ENCODE results near the gene ACOT12. TPM values are rescaled to one million over a fixed set of nuclear protein-coding genes. Genes with fewer than 3 reads are reported as not detected.
A peak's percentile ranks its signal among the peaks of the same experiment; 100 is the strongest.
"Not testable (repeated sequence)": the region's sequence is repeated elsewhere in the genome, so short reads cannot be mapped to it uniquely, and the experiment has no call there.

ACOT12 gene
- total and polyA plus RNA-seq, 3 experiments from 2014 or later: not detected

GRCh38 chr5:81300921-81301270, 93.0 kb downstream of the ACOT12 start:
- no peaks in the 10 kb centered on the region for H3K9me3 Mint-ChIP-seq

GRCh38 chr5:81297531-81297930, 96.4 kb downstream of the ACOT12 start:
- no peaks in the 10 kb centered on the region for H3K27me3 ChIP-seq (ENCODE audit: insufficient read depth, low read length, poor library complexity, severe bottlenecking)
- peaks cover 34 to 55% (median 48%) of the 10 kb centered on the region in 3 donors for H3K4me1 Mint-ChIP-seq
- peaks cover 3 to 13% (median 12%) of the 10 kb centered on the region in 3 donors for H3K36me3 Mint-ChIP-seq
- no peak for DNase-seq
- H3K4me3 ChIP-seq (ENCODE audit: low read length): no peak overlapping the region
- POLR2A ChIA-PET: no interaction called here
- no peaks in the 10 kb centered on the region for H3K9me3 ChIP-seq (ENCODE audit: low read length)
- peaks cover 0 to 4% (median 3%) of the 10 kb centered on the region in 5 donors for H3K9me3 Mint-ChIP-seq
- CTCF ChIA-PET: no interaction called here
- H3K27me3 Mint-ChIP-seq: no peaks in the 10 kb centered on the region
- H3K27ac Mint-ChIP-seq: peak overlapping the region in 1 of 8 donors; percentile 47
- no peak overlapping the region for H3K4me3 Mint-ChIP-seq
- H3K27ac ChIP-seq (ENCODE audit: low read depth, low read length): no peak overlapping the region
- no peaks in the 10 kb centered on the region for H3K36me3 ChIP-seq (ENCODE audit: insufficient read depth, low read length)
- H3K4me1 ChIP-seq (ENCODE audit: insufficient read depth, low read length): peaks cover 27% of the 10 kb centered on the region

More at GRCh38 chr5:81300921-81301270, 93.0 kb downstream of the ACOT12 start:
- H3K4me1 ChIP-seq (ENCODE audit: insufficient read depth, low read length): peaks cover 28% of the 10 kb centered on the region
- Mint-ChIP-seq H3K36me3 (peaks cover 0 to 19% (median 0%) of the 10 kb centered on the region in 3 donors), H3K27me3 (no peaks in the 10 kb centered on the region), H3K4me3 (peak overlapping the region; percentile 88 to 96 (median 94)), H3K27ac (peak overlapping the region; percentile 78 to 100 (median 98)), H3K4me1 (peaks cover 42 to 63% (median 52%) of the 10 kb centered on the region in 3 donors)
- H3K36me3 ChIP-seq (ENCODE audit: insufficient read depth, low read length): no peaks in the 10 kb centered on the region
- CTCF ChIA-PET: interaction anchor here (1.0 kb wide), 1 partner anchor 978 kb away, joined by 3 read pairs; the partner anchor contains the start of gene RPS23
- POLR2A ChIA-PET: interaction anchor here (1.1 to 1.6 kb wide), 2 partner anchors 560 to 671 kb away, joined by 3 to 5 read pairs; partner anchors contain the start of gene ATG10
- H3K9me3 ChIP-seq (ENCODE audit: low read length): no peaks in the 10 kb centered on the region
- DNase-seq: no peak
- no peaks in the 10 kb centered on the region for H3K27me3 ChIP-seq (ENCODE audit: insufficient read depth, low read length, poor library complexity, severe bottlenecking)
- peak overlapping the region; percentile 68 for H3K4me3 ChIP-seq (ENCODE audit: low read length)
- peak overlapping the region; percentile 90 for H3K27ac ChIP-seq (ENCODE audit: low read depth, low read length)

- H3K36me3 ChIP-seq (ENCODE audit: insufficient read depth, low read length); H3K9me3 Mint-ChIP-seq; H3K9me3 ChIP-seq (ENCODE audit: low read length); DNase-seq; POLR2A ChIA-PET; H3K27me3 Mint-ChIP-seq; H3K27me3 ChIP-seq (ENCODE audit: insufficient read depth, low read length, poor library complexity, severe bottlenecking); H3K4me3 ChIP-seq (ENCODE audit: low read length); H3K27ac ChIP-seq (ENCODE audit: low read depth, low read length); H3K27ac Mint-ChIP-seq; H3K4me3 Mint-ChIP-seq; H3K4me1 ChIP-seq (ENCODE audit: insufficient read depth, low read length): not testable (repeated sequence)
- peaks cover 10 to 32% (median 19%) of the 10 kb centered on the region in 3 donors for H3K36me3 Mint-ChIP-seq
- H3K4me1 Mint-ChIP-seq: peaks cover 37 to 62% (median 56%) of the 10 kb centered on the region in 3 donors
- CTCF ChIA-PET: interaction anchor here (1.3 kb wide), 1 partner anchor 9 kb away, joined by 3 read pairs; no protein-coding TSS in a partner anchor
These were observed 99.9 kb downstream of the ACOT12 start for GRCh38 chr5:81294021-81294420.

- H3K9me3 Mint-ChIP-seq: peaks cover 0 to 7% (median 5%) of the 10 kb centered on the region in 5 donors
- no peak for DNase-seq
- peaks cover 9% of the 10 kb centered on the region for H3K4me1 ChIP-seq (ENCODE audit: insufficient read depth, low read length)
- H3K36me3 Mint-ChIP-seq: peaks cover 10 to 32% (median 18%) of the 10 kb centered on the region in 3 donors
- no peaks in the 10 kb centered on the region for H3K27me3 Mint-ChIP-seq
- H3K9me3 ChIP-seq (ENCODE audit: low read length): no peaks in the 10 kb centered on the region
- POLR2A ChIA-PET: no interaction called here
- peaks cover 37 to 68% (median 62%) of the 10 kb centered on the region in 3 donors for H3K4me1 Mint-ChIP-seq
- no peaks in the 10 kb centered on the region for H3K36me3 ChIP-seq (ENCODE audit: insufficient read depth, low read length)
- H3K27me3 ChIP-seq (ENCODE audit: insufficient read depth, low read length, poor library complexity, severe bottlenecking): no peaks in the 10 kb centered on the region
- peak overlapping the region in 3 of 8 donors; percentile 31 to 93 (median 48) for H3K27ac Mint-ChIP-seq
- CTCF ChIA-PET: no interaction called here
- H3K4me3 ChIP-seq (ENCODE audit: low read length): no peak overlapping the region
- no peak overlapping the region for H3K4me3 Mint-ChIP-seq
- H3K27ac ChIP-seq (ENCODE audit: low read depth, low read length): no peak overlapping the region
These were observed 101.8 kb downstream of the ACOT12 start for GRCh38 chr5:81292130-81292529.

GRCh38 chr5:81290146-81290545, 103.8 kb downstream of the ACOT12 start:
- ChIA-PET POLR2A (no interaction called here), CTCF (no interaction called here)
- no peak overlapping the region for H3K4me3 ChIP-seq (ENCODE audit: low read length)
- Mint-ChIP-seq H3K27ac (no peak overlapping the region), H3K4me3 (no peak overlapping the region), H3K36me3 (peaks cover 18 to 32% (median 18%) of the 10 kb centered on the region in 3 donors), H3K9me3 (peaks cover 0 to 7% (median 5%) of the 10 kb centered on the region in 5 donors), H3K27me3 (no peaks in the 10 kb centered on the region), H3K4me1 (peaks cover 44 to 83% (median 73%) of the 10 kb centered on the region in 3 donors)
- no peak for DNase-seq
- no peak overlapping the region for H3K27ac ChIP-seq (ENCODE audit: low read depth, low read length)
- no peaks in the 10 kb centered on the region for H3K36me3 ChIP-seq (ENCODE audit: insufficient read depth, low read length)
- peaks cover 9% of the 10 kb centered on the region for H3K4me1 ChIP-seq (ENCODE audit: insufficient read depth, low read length)
- H3K27me3 ChIP-seq (ENCODE audit: insufficient read depth, low read length, poor library complexity, severe bottlenecking): no peaks in the 10 kb centered on the region
- H3K9me3 ChIP-seq (ENCODE audit: low read length): no peaks in the 10 kb centered on the region

GRCh38 chr5:81288021-81288433, 105.9 kb downstream of the ACOT12 start:
- no peak for DNase-seq
- H3K27me3 ChIP-seq (ENCODE audit: insufficient read depth, low read length, poor library complexity, severe bottlenecking): no peaks in the 10 kb centered on the region
- peaks cover 42 to 69% (median 63%) of the 10 kb centered on the region in 3 donors for H3K4me1 Mint-ChIP-seq
- no peak overlapping the region for H3K27ac Mint-ChIP-seq
- peaks cover 9% of the 10 kb centered on the region for H3K4me1 ChIP-seq (ENCODE audit: insufficient read depth, low read length)
- ChIA-PET CTCF (interaction anchor here (2.3 kb wide), 1 partner anchor 11 kb away, joined by 7 read pairs; no protein-coding TSS in a partner anchor), POLR2A (interaction anchor here (0.6 kb wide), 1 partner anchor 1196 kb away, joined by 3 read pairs; no protein-coding TSS in a partner anchor)
- peaks cover 0 to 6% (median 5%) of the 10 kb centered on the region in 5 donors for H3K9me3 Mint-ChIP-seq
- H3K36me3 ChIP-seq (ENCODE audit: insufficient read depth, low read length): no peaks in the 10 kb centered on the region
- no peaks in the 10 kb centered on the region for H3K27me3 Mint-ChIP-seq
- H3K9me3 ChIP-seq (ENCODE audit: low read length): no peaks in the 10 kb centered on the region
- H3K4me3 ChIP-seq (ENCODE audit: low read length): no peak overlapping the region
- no peak overlapping the region for H3K27ac ChIP-seq (ENCODE audit: low read depth, low read length)
- peak overlapping the region in 5 of 7 donors; percentile 20 to 80 (median 54) for H3K4me3 Mint-ChIP-seq
- H3K36me3 Mint-ChIP-seq: peaks cover 14 to 23% (median 16%) of the 10 kb centered on the region in 3 donors

- ChIA-PET CTCF (interaction anchor here (1.1 kb wide), 1 partner anchor 14 kb away, joined by 3 read pairs; no protein-coding TSS in a partner anchor), POLR2A (no interaction called here)
- Histone ChIP-seq H3K36me3 (ENCODE audit: insufficient read depth, low read length) (no peaks in the 10 kb centered on the region), H3K4me3 (ENCODE audit: low read length) (no peak overlapping the region), H3K4me1 (ENCODE audit: insufficient read depth, low read length) (peaks cover 9% of the 10 kb centered on the region), H3K27me3 (ENCODE audit: insufficient read depth, low read length, poor library complexity, severe bottlenecking) (no peaks in the 10 kb centered on the region), H3K9me3 (ENCODE audit: low read length) (no peaks in the 10 kb centered on the region), H3K27ac (ENCODE audit: low read depth, low read length) (no peak overlapping the region)
- peak overlapping the region in 1 of 8 donors; percentile 69 for H3K27ac Mint-ChIP-seq
- H3K27me3 Mint-ChIP-seq: no peaks in the 10 kb centered on the region
- DNase-seq: no peak
- peaks cover 2 to 16% (median 10%) of the 10 kb centered on the region in 3 donors for H3K36me3 Mint-ChIP-seq
- H3K4me1 Mint-ChIP-seq: peaks cover 31 to 52% (median 46%) of the 10 kb centered on the region in 3 donors
- H3K4me3 Mint-ChIP-seq: peak overlapping the region in 1 of 7 donors; percentile 23
- peaks cover 0 to 4% (median under 1%) of the 10 kb centered on the region in 5 donors for H3K9me3 Mint-ChIP-seq
These were observed 107.8 kb downstream of the ACOT12 start for GRCh38 chr5:81286059-81286617.

GRCh38 chr5:81283976-81284375, 110.0 kb downstream of the ACOT12 start:
- Mint-ChIP-seq H3K27ac (no peak overlapping the region), H3K9me3 (peaks cover 0 to 7% (median 0%) of the 10 kb centered on the region in 5 donors), H3K4me1 (peaks cover 18 to 35% (median 33%) of the 10 kb centered on the region in 3 donors), H3K27me3 (no peaks in the 10 kb centered on the region), H3K4me3 (no peak overlapping the region), H3K36me3 (peaks cover 1 to 11% (median 8%) of the 10 kb centered on the region in 3 donors)
- no peak overlapping the region for H3K4me3 ChIP-seq (ENCODE audit: low read length)
- ChIA-PET POLR2A (no interaction called here), CTCF (interaction anchor here (0.7 kb wide), 1 partner anchor 185 kb away, joined by 3 read pairs; no protein-coding TSS in a partner anchor)
- H3K9me3 ChIP-seq (ENCODE audit: low read length): no peaks in the 10 kb centered on the region
- H3K36me3 ChIP-seq (ENCODE audit: insufficient read depth, low read length): no peaks in the 10 kb centered on the region
- H3K27ac ChIP-seq (ENCODE audit: low read depth, low read length): no peak overlapping the region
- H3K4me1 ChIP-seq (ENCODE audit: insufficient read depth, low read length): no peaks in the 10 kb centered on the region
- no peak for DNase-seq
- no peaks in the 10 kb centered on the region for H3K27me3 ChIP-seq (ENCODE audit: insufficient read depth, low read length, poor library complexity, severe bottlenecking)
